Suprapubic skin (tissue), 4 donors: ENCODE data around the gene COL16A1.

ENCODE experiments used
- EP300 ChIP-seq: sonication (generic); formaldehyde crosslinking; IDR thresholded peaks from one replicate; pipeline ENCODE4 v1.6.1; 2017; ENCODE audit warnings: antibody characterized with exemption
- POLR2A ChIP-seq, 2 donors: fragments of 450-650 bp; IDR thresholded peaks; one replicate each; pipeline ENCODE4 v1.6.1; 2017; ENCODE audit warnings: antibody characterized with exemption in 2 of 2, mild to moderate bottlenecking in 2 of 2, moderate library complexity in 2 of 2
- POLR2AphosphoS5 ChIP-seq, 3 donors: sonication (generic); formaldehyde crosslinking; IDR thresholded peaks; one replicate each; pipeline ENCODE4 v1.6.1; 2017; ENCODE audit warnings: antibody characterized with exemption in 3 of 3
- TF ChIP-seq, protein P1 (sequence below), 2 donors: fragments of 200-600 bp in 1 of 2; fragments of 450-650 bp in 1 of 2; sonication (generic) in 1 of 2; IDR thresholded peaks; one replicate each; pipeline ENCODE4 v1.5.1; 2016 to 2019; ENCODE audit warnings: antibody characterized with exemption in 2 of 2, mild to moderate bottlenecking in 1 of 2, moderate library complexity in 1 of 2

- TF ChIP-seq, protein P1, sequence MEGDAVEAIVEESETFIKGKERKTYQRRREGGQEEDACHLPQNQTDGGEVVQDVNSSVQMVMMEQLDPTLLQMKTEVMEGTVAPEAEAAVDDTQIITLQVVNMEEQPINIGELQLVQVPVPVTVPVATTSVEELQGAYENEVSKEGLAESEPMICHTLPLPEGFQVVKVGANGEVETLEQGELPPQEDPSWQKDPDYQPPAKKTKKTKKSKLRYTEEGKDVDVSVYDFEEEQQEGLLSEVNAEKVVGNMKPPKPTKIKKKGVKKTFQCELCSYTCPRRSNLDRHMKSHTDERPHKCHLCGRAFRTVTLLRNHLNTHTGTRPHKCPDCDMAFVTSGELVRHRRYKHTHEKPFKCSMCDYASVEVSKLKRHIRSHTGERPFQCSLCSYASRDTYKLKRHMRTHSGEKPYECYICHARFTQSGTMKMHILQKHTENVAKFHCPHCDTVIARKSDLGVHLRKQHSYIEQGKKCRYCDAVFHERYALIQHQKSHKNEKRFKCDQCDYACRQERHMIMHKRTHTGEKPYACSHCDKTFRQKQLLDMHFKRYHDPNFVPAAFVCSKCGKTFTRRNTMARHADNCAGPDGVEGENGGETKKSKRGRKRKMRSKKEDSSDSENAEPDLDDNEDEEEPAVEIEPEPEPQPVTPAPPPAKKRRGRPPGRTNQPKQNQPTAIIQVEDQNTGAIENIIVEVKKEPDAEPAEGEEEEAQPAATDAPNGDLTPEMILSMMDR (IDR thresholded peaks at IDR 0.05) = no peak
- TF ChIP-seq EP300 = no peak
- TF ChIP-seq POLR2A (IDR thresholded peaks at IDR 0.05) = no peak
- TF ChIP-seq POLR2AphosphoS5 (IDR thresholded peaks at IDR 0.05) = no peak
These were observed 29.2 kb downstream of the COL16A1 start for GRCh38 chr1:31674626-31675025.
